ENCODE measurements around the gene ABCC11. TPM values are rescaled to one million over a fixed set of nuclear protein-coding genes. Genes with fewer than 3 reads are reported as not detected.
A peak's percentile ranks its signal among the peaks of the same experiment; 100 is the strongest.

ABCC11 gene
- total and polyA plus RNA-seq, 2 of the 13 experiments (the other 11 are each of a cell fraction or from before 2014, with no cell fraction given), result 1.0 to 1.4 TPM

GRCh38 chr16:48164907-48165715 lies 82.2 kb downstream of the ABCC11 start (continued):
- TF ChIP-seq, protein P1, sequence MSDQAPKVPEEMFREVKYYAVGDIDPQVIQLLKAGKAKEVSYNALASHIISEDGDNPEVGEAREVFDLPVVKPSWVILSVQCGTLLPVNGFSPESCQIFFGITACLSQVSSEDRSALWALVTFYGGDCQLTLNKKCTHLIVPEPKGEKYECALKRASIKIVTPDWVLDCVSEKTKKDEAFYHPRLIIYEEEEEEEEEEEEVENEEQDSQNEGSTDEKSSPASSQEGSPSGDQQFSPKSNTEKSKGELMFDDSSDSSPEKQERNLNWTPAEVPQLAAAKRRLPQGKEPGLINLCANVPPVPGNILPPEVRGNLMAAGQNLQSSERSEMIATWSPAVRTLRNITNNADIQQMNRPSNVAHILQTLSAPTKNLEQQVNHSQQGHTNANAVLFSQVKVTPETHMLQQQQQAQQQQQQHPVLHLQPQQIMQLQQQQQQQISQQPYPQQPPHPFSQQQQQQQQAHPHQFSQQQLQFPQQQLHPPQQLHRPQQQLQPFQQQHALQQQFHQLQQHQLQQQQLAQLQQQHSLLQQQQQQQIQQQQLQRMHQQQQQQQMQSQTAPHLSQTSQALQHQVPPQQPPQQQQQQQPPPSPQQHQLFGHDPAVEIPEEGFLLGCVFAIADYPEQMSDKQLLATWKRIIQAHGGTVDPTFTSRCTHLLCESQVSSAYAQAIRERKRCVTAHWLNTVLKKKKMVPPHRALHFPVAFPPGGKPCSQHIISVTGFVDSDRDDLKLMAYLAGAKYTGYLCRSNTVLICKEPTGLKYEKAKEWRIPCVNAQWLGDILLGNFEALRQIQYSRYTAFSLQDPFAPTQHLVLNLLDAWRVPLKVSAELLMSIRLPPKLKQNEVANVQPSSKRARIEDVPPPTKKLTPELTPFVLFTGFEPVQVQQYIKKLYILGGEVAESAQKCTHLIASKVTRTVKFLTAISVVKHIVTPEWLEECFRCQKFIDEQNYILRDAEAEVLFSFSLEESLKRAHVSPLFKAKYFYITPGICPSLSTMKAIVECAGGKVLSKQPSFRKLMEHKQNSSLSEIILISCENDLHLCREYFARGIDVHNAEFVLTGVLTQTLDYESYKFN (CRISPR knock-in tag; conservative IDR thresholded peaks at IDR 0.05), result peak; percentile 76
- TF ChIP-seq, protein P2, sequence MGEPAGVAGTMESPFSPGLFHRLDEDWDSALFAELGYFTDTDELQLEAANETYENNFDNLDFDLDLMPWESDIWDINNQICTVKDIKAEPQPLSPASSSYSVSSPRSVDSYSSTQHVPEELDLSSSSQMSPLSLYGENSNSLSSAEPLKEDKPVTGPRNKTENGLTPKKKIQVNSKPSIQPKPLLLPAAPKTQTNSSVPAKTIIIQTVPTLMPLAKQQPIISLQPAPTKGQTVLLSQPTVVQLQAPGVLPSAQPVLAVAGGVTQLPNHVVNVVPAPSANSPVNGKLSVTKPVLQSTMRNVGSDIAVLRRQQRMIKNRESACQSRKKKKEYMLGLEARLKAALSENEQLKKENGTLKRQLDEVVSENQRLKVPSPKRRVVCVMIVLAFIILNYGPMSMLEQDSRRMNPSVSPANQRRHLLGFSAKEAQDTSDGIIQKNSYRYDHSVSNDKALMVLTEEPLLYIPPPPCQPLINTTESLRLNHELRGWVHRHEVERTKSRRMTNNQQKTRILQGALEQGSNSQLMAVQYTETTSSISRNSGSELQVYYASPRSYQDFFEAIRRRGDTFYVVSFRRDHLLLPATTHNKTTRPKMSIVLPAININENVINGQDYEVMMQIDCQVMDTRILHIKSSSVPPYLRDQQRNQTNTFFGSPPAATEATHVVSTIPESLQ (CRISPR knock-in tag; conservative IDR thresholded peaks at IDR 0.05), result 0 out of 2 replicates have a peak, but pooled peaks have one; percentile 54
- TF ChIP-seq, protein P3, sequence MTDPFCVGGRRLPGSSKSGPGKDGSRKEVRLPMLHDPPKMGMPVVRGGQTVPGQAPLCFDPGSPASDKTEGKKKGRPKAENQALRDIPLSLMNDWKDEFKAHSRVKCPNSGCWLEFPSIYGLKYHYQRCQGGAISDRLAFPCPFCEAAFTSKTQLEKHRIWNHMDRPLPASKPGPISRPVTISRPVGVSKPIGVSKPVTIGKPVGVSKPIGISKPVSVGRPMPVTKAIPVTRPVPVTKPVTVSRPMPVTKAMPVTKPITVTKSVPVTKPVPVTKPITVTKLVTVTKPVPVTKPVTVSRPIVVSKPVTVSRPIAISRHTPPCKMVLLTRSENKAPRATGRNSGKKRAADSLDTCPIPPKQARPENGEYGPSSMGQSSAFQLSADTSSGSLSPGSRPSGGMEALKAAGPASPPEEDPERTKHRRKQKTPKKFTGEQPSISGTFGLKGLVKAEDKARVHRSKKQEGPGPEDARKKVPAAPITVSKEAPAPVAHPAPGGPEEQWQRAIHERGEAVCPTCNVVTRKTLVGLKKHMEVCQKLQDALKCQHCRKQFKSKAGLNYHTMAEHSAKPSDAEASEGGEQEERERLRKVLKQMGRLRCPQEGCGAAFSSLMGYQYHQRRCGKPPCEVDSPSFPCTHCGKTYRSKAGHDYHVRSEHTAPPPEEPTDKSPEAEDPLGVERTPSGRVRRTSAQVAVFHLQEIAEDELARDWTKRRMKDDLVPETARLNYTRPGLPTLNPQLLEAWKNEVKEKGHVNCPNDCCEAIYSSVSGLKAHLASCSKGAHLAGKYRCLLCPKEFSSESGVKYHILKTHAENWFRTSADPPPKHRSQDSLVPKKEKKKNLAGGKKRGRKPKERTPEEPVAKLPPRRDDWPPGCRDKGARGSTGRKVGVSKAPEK (CRISPR knock-in tag; IDR thresholded peaks at IDR 0.05; ENCODE audit: borderline replicate concordance), result no peak
- TF ChIP-seq, protein P4, sequence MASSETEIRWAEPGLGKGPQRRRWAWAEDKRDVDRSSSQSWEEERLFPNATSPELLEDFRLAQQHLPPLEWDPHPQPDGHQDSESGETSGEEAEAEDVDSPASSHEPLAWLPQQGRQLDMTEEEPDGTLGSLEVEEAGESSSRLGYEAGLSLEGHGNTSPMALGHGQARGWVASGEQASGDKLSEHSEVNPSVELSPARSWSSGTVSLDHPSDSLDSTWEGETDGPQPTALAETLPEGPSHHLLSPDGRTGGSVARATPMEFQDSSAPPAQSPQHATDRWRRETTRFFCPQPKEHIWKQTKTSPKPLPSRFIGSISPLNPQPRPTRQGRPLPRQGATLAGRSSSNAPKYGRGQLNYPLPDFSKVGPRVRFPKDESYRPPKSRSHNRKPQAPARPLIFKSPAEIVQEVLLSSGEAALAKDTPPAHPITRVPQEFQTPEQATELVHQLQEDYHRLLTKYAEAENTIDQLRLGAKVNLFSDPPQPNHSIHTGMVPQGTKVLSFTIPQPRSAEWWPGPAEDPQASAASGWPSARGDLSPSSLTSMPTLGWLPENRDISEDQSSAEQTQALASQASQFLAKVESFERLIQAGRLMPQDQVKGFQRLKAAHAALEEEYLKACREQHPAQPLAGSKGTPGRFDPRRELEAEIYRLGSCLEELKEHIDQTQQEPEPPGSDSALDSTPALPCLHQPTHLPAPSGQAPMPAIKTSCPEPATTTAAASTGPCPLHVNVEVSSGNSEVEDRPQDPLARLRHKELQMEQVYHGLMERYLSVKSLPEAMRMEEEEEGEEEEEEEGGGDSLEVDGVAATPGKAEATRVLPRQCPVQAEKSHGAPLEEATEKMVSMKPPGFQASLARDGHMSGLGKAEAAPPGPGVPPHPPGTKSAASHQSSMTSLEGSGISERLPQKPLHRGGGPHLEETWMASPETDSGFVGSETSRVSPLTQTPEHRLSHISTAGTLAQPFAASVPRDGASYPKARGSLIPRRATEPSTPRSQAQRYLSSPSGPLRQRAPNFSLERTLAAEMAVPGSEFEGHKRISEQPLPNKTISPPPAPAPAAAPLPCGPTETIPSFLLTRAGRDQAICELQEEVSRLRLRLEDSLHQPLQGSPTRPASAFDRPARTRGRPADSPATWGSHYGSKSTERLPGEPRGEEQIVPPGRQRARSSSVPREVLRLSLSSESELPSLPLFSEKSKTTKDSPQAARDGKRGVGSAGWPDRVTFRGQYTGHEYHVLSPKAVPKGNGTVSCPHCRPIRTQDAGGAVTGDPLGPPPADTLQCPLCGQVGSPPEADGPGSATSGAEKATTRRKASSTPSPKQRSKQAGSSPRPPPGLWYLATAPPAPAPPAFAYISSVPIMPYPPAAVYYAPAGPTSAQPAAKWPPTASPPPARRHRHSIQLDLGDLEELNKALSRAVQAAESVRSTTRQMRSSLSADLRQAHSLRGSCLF (CRISPR knock-in tag; IDR thresholded peaks at IDR 0.05; ENCODE audit: borderline replicate concordance), result no peak
- TF ChIP-seq NBN (conservative IDR thresholded peaks at IDR 0.05), result no peak
- peak; percentile 96 for TF ChIP-seq ELF3 (CRISPR knock-in tag; IDR thresholded peaks at IDR 0.05)

Measured in HepG2 (cell line).